ENCODE data around the gene PTPRE.

PTPRE gene

GRCh38 chr10:127926455-127926854 lies 19.6 kb downstream of the PTPRE start:
- no peak for DNase-seq (ENCODE audit: low spot score)

- no peak for DNase-seq (ENCODE audit: low spot score)
Measured at GRCh38 chr10:127928021-127928806, 21.3 kb downstream of the PTPRE start.

- no peak for DNase-seq (ENCODE audit: low spot score)
Measured at GRCh38 chr10:127932521-127933270, 25.8 kb downstream of the PTPRE start.

- DNase-seq (ENCODE audit: low spot score): no peak
Measured at GRCh38 chr10:127933271-127933670, 26.4 kb downstream of the PTPRE start.

- DNase-seq (ENCODE audit: low spot score): no peak
Measured at GRCh38 chr10:127934383-127934782, 27.5 kb downstream of the PTPRE start.

GRCh38 chr10:127935071-127935561 lies 28.2 kb downstream of the PTPRE start:
- no peak for DNase-seq (ENCODE audit: low spot score)

GRCh38 chr10:127937069-127937468 lies 30.2 kb downstream of the PTPRE start:
- no peak for DNase-seq (ENCODE audit: low spot score)

- DNase-seq (ENCODE audit: low spot score): no peak
Measured at GRCh38 chr10:127937915-127938463, 31.1 kb downstream of the PTPRE start.

- no peak for DNase-seq (ENCODE audit: low spot score)
Measured at GRCh38 chr10:127939786-127940330, 33.0 kb downstream of the PTPRE start.

- no peak for DNase-seq (ENCODE audit: low spot score)
Measured at GRCh38 chr10:127940866-127941640, 34.1 kb downstream of the PTPRE start.

GRCh38 chr10:127942811-127943210 lies 35.9 kb downstream of the PTPRE start:
- DNase-seq (ENCODE audit: low spot score): no peak

GRCh38 chr10:127943336-127943910 lies 36.5 kb downstream of the PTPRE start:
- no peak for DNase-seq (ENCODE audit: low spot score)

- no peak for DNase-seq (ENCODE audit: low spot score)
Measured at GRCh38 chr10:127944256-127944655, 37.4 kb downstream of the PTPRE start.

- DNase-seq (ENCODE audit: low spot score): peak; percentile 47
Measured at GRCh38 chr10:127945341-127945758, 38.4 kb downstream of the PTPRE start.

- DNase-seq (ENCODE audit: low spot score): no peak
Measured at GRCh38 chr10:127945948-127946711, 39.2 kb downstream of the PTPRE start.

GRCh38 chr10:127947211-127947610 lies 40.3 kb downstream of the PTPRE start:
- DNase-seq (ENCODE audit: low spot score): no peak

- no peak for DNase-seq (ENCODE audit: low spot score)
Measured at GRCh38 chr10:127948791-127949190, 41.9 kb downstream of the PTPRE start.

- DNase-seq (ENCODE audit: low spot score): no peak
Measured at GRCh38 chr10:127949831-127950230, 42.9 kb downstream of the PTPRE start.

GRCh38 chr10:127951861-127952574 lies 45.1 kb downstream of the PTPRE start:
- DNase-seq (ENCODE audit: low spot score): no peak

- no peak for DNase-seq (ENCODE audit: low spot score)
Measured at GRCh38 chr10:127952575-127952869, 45.6 kb downstream of the PTPRE start.
